Prostate gland (tissue), 2 donors: ENCODE data around the gene RPL15.

Source experiments
- POLR2A ChIP-seq: fragments of 450-650 bp; IDR thresholded peaks from one replicate; pipeline ENCODE4 v1.6.1; 2016; ENCODE audit warnings: antibody characterized with exemption, mild to moderate bottlenecking
- POLR2AphosphoS5 ChIP-seq: sonication (generic); formaldehyde crosslinking; IDR thresholded peaks from one replicate; pipeline ENCODE4 v1.6.1; 2017; ENCODE audit warnings: antibody characterized with exemption
- TF ChIP-seq, protein P1 (sequence below), 4 experiments: fragments of 200-600 bp in 2 of 4; fragments of 450-650 bp in 2 of 4; sonication (generic) in 2 of 4; IDR thresholded peaks; 1 replicate in 3 of 4; 2 replicates in 1 of 4; pipeline ENCODE4 v1.5.1; 2016 to 2019; ENCODE audit warnings: antibody characterized with exemption in 4 of 4, mild to moderate bottlenecking in 2 of 4, moderate library complexity in 2 of 4

GRCh38 chr3:23941440-23941839 is 24.5 kb downstream of the RPL15 start:
- TF ChIP-seq, protein P1, sequence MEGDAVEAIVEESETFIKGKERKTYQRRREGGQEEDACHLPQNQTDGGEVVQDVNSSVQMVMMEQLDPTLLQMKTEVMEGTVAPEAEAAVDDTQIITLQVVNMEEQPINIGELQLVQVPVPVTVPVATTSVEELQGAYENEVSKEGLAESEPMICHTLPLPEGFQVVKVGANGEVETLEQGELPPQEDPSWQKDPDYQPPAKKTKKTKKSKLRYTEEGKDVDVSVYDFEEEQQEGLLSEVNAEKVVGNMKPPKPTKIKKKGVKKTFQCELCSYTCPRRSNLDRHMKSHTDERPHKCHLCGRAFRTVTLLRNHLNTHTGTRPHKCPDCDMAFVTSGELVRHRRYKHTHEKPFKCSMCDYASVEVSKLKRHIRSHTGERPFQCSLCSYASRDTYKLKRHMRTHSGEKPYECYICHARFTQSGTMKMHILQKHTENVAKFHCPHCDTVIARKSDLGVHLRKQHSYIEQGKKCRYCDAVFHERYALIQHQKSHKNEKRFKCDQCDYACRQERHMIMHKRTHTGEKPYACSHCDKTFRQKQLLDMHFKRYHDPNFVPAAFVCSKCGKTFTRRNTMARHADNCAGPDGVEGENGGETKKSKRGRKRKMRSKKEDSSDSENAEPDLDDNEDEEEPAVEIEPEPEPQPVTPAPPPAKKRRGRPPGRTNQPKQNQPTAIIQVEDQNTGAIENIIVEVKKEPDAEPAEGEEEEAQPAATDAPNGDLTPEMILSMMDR (IDR thresholded peaks at IDR 0.05): no peak
- TF ChIP-seq POLR2AphosphoS5 (no peak), POLR2A (no peak)
